HG03521 (cell line): ENCODE measurements around the gene ZNF268.
"Not testable (repeated sequence)": the region's sequence is repeated elsewhere in the genome, so short reads cannot be mapped to it uniquely, and the experiment has no call there.

Experiments
- ATAC-seq: cut with Tn5 transposase; IDR thresholded peaks from one replicate; pipeline ENCODE4 v1.9.1; 2021; ENCODE audit warnings: mild to moderate bottlenecking, moderate library complexity; ENCODE audit not compliant: unreplicated experiment

ZNF268 gene

DNA sequence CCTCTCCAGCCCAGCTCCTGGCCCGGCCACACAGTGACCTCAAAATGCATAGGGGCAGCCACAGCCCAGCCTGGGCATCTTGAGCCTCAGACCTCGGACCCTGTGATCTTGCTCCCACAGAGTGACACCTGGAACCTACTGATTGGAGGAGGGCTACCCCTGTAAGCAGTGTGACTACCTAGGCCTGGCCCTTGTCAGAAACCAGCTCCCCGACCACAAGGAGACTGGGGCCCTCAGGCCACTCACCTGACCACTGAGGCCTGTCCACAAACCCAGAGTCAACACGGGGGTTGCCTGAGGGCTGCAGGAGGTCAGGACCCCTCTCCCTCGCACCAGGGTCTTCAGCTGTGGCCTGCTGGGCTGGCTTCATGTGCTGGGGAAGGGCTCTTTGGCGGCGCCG lies 45.4 kb downstream of the ZNF268 start:
- ATAC-seq: no peak

DNA sequence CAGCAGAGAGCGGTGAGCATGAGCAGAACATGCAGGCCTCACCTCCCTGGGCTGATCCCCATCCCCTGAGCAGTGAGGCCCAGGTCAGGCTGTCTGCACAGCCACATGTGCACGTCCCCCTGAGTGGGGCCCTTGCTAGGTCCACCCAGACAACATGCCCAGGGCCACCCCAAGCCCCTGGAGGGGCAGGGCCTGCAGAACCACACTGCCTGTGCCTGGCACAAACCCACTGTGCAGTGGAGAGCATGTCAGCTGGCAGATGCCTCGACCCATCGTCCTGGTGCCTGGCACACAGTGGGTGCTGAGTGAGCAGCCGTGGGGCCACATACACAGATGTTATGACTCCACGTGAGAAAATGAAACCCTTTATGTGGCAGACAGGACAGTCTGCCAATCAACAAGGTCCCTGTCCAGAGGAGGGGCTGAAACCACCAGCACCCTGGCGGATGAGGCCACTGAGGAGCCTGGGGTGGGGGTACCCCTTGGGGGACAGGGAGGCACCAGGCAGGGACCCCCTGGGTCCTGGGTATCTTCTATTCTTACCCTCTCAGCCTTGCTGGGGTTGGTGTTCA lies 46.1 kb downstream of the ZNF268 start:
- ATAC-seq: no peak

DNA sequence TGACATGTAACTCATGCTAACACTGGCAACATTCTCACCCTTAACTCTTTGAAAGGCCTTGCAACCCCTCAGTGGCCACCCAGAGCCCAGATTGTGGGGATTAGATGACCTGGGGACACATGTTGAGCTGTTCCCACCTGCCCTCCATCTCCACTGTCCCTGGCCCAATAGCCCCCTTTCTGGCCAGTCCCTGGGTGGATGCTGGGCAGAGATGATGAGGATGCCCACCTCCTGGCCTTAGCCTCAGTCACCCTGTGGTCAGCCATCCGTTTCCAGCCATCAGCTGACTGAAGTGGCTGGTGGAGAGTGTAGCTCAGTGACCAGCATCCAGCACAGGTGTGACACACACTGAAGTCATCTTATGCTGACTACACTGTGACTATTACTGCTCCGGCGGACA lies 49.7 kb downstream of the ZNF268 start:
- no peak for ATAC-seq

DNA sequence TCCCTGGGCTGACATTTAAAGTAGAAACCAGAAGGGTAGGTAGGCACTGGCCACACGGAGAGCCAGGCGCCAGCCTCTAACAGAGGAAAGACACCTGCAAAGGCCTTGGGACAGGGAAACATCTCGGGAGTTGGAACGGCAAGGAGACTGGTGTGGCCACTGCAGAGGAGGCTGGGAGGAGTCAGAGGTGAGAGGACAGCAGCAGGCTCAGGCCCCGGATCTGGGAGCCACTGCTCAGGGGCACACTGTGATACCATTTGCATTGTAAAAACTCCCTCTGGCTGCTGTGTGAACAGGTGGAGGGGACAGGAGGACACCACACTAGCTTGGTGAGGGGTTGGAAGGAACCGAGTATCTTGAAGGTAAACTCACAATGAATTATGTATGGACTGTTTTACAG lies 51.7 kb downstream of the ZNF268 start:
- ATAC-seq: no peak

DNA sequence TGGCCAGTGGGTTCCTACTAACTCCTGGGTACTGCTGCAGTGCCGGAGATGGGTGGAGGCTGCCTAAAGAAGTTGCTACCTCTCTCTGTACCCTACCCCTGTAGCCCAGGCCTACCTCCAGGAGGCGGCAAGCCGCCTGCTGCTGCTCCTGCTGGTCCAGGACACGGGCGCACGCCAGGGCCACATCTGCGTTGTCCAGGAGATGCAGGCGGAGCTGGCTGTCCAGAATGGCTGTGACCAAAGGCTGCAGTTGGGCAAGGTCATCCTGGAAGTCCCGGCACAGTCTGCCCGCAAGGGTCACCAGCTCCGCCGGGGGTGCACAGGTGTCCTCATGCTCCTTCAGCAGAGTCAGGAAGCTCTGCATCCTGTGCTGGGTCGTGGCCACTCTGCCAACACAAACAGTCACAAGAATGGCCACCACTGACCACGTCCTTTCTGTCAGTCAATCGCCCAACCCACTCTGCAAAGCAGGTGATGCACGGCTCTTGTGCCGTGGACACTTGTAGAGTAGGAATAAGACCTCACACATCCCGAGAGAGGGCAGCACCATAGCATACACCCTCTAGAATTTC lies 52.8 kb downstream of the ZNF268 start:
- ATAC-seq: no peak

DNA sequence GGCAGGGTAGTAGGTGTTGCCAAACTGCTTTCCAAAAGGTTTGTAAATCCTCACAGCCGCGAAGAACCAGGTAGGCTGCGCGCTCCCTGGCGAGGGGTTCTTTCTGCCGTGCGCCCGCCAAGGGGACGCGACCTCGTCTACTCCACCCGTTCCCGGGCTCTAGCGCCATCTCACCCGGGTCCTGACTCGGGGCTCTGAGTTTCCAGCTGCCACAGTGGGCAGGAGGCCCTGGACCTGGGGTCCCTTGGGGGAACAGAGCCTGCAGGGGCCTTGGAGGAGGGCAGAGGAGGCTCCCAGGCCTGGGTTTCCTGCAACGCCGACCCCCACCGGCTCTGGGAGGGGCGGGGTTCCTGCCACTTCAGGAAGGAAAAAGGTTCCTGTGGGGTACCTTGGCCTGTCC lies 53.7 kb downstream of the ZNF268 start:
- ATAC-seq: no peak

DNA sequence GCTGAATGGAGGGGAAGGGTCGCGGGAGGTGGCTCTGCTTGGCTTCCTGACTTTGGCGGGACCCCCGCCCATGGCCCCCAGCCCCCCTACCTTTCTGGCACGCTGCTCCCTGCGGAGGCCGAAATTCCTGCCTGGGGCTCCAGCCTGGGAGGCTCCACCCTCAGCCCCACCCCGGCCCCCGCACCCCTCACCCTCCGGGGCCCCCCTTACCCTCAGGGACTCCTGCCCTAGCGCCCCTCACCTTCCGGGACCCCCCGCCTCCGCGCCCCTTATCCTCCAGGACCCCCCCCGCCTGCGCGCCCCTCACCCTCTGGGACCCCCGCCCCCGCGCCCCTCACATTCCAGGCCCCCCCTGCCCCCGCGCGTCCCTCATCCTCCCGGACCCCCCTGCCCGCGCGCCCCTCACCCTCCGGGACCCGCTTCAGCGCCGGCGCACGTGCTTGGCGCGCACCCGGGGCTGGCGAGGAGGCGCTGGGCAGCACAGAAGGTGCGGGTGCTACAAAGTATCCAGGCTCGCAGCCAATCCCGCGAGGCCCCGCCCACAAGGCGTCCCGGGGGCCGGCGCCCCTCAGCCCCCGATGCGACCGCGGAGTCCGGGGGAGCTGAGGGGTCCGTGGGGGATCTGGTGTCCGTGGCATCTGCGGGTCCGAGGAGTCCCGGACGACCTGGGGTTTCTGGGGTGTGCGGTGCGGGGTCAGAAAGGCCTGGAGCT lies 54.3 kb downstream of the ZNF268 start, which contains the start of gene ANHX:
ANHX (minus strand) TSS at position 477 of the 712 bp plus-strand sequence. CDS start 1,521 bp downstream, outside the sequence.
- no peak for ATAC-seq

DNA sequence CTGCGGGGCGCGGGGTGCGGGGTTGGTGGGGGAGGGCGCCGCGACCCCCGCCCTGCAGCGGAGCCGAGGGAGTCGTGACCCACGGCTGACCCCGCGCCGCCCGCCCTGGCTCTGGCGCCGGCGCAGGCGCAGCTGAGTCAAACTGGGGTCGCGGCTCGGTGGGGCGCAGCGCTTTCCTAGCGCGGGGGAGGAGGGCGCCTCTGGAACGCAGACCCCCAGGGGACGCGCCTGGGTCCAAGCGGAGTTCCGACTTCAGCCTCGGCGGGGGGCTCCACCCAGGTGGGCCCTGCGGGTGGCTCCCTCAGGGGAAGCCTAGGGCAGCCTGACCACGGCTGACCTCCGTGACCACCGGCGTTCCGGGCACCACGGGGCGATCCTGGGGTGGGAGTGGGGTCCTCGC lies 54.8 kb downstream of the ZNF268 start:
- no peak for ATAC-seq

DNA sequence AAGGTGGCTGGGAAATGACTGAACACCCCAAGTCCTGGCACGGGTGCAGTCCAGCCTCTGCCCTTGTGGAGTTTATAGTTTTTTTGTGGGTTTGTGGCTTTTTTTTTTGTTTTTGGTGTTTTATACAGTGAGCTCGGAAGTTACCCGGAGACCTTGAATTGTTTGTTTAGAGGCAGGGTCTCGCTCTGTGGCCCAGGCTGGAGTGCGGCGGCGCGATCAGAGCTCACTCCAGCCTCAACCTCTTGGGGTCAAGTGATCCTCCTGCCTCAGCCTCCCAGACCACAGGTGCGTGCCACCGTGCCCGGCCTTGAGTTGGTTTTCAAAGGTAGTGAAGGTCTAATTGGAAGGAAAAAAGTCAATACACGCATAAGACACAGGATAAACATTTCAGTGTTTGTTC lies 55.3 kb downstream of the ZNF268 start:
- ATAC-seq: no peak

DNA sequence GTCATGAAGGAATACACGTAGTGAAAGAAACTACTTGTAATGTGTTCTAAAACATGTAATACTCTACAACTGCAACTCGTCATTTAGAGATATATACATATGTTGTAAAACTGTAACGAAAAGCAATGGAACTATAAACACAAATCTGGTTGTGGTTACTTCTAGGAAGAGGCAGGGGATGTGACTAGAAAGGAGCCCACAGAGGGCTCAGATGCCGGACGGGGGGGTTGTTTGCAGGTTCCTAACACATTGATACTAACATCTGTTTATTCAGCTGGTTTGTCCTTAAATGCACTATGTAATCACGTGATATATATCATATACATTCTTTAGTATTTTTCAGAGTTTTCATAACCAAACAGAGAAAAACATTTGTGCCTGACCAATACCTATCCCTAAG lies 70.4 kb downstream of the ZNF268 start:
- no peak for ATAC-seq

DNA sequence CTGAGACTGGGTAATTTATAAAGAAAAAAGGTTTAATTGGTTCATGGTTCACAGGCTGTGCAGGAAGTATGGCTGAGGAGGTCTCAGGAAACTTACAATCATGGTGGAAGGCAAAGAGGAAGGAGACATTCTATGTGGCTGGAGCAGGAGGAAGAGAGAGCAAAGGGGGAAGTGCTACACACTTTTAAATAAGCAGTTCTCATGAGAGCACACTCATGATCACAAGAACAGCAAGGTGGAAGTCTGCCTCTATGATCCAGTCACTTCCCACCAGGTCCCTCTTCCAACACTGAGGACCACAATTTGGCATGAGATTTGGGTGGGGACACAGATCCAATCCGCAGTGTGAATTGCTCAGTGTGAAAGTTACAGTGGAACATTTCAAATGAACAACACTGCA lies 74.5 kb downstream of the ZNF268 start:
- ATAC-seq: not testable (repeated sequence)

DNA sequence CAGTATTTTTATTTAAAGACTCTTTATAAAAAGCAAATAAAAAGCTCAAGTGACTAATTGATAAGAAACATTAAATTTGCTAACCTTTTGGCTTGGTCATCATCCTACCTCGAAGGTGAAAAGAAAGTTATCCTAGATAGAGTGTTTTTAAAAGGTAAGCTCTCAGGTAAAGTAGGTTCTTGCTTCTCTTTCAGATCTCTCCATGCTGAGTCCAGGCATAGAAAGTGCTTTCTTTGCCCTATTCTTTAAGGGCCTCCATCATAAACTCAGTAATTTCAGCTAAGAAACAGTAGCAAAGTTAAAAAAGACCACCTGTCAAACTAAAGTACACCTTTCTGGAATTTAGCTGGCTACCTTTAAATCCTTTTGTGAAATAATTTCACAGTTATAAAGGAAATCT lies 75.0 kb downstream of the ZNF268 start:
- no peak for ATAC-seq

DNA sequence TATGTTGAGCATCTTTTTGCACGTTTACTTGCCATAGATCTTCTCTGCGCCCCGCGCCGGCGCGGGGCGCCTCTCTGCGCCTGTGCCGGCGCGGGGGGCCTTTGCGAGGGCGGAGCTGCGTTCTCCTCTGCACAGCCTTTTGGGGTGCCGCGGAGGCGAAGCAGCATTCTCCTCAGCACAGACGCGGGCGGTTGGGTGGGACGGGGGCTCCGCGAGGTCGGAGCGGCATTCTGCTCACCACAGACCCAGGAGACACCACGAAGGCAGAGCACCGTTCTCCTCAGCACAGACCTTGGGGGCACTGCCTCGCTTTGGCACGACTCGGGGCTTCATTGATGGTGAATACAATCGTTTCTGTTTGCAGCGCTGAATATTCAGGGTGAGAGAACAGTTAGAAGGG lies 82.9 kb downstream of the ZNF268 start:
- no peak for ATAC-seq
